H1 (cell line): ENCODE results near the gene HIVEP2. TPM values are rescaled to one million over a fixed set of nuclear protein-coding genes. Genes with fewer than 3 reads are reported as not detected.

Experiments
- CTCF ChIA-PET: fragments of 300-600 bp; sonication (Branson Sonifier 250); formaldehyde crosslinking; loops from one replicate; lab custom pipeline; 2021; ENCODE audit not compliant: partially characterized antibody; lab: Charles Lee
- POLR2A ChIA-PET: fragments of 300-600 bp; sonication (Branson Sonifier 250); formaldehyde crosslinking; loops from one replicate; lab custom pipeline; 2021; ENCODE audit warnings: inconsistent platforms; ENCODE audit not compliant: partially characterized antibody; lab: Charles Lee
- DNase-seq, 2 experiments: peaks; one replicate each; pipeline versions ENCODE4 v3.0.0 to v3.0.0-alpha.2; 2010 to 2022; ENCODE audit warnings: low spot score in 2 of 2, low read depth in 1 of 2, mixed read lengths in 1 of 2
- FAIRE-seq: peaks from 2 replicates; lab custom pipeline; 2011; peaks lifted over from hg19 to GRCh38; lab: Jason Lieb, UNC
- H2AFZ ChIP-seq: 2 replicates; pipeline ENCODE4 v1.8.1; 2012; ENCODE audit warnings: low read length, inconsistent platforms
- H2AK5ac ChIP-seq: 2 replicates; pipeline ENCODE4 v1.6.1; 2013; ENCODE audit warnings: low read depth, low read length
- H2BK120ac ChIP-seq: replicated peaks from 2 replicates; pipeline ENCODE3; 2013; ENCODE audit warnings: low read depth, low read length, inconsistent platforms
- H2BK12ac ChIP-seq: 2 replicates; pipeline ENCODE4 v1.6.1; 2013; ENCODE audit warnings: low read depth, low read length
- H2BK15ac ChIP-seq: 2 replicates; pipeline ENCODE4 v1.6.1; 2013; ENCODE audit warnings: low read length
- H2BK20ac ChIP-seq: 2 replicates; pipeline ENCODE4 v1.6.1; 2013; ENCODE audit warnings: low read length
- H2BK5ac ChIP-seq: 2 replicates; pipeline ENCODE4 v1.6.1; 2013; ENCODE audit warnings: low read depth, low read length
- H3K14ac ChIP-seq: 2 replicates; pipeline ENCODE4 v1.6.1; 2013; ENCODE audit warnings: inconsistent platforms; ENCODE audit not compliant: insufficient read length
- H3K18ac ChIP-seq: 2 replicates; pipeline ENCODE4 v1.6.1; 2013; ENCODE audit warnings: low read length; ENCODE audit errors: extremely low read depth
- H3K23ac ChIP-seq: 2 replicates; pipeline ENCODE4 v1.6.1; 2013; ENCODE audit warnings: inconsistent platforms; ENCODE audit not compliant: insufficient read length
- H3K23me2 ChIP-seq: 2 replicates; pipeline ENCODE4 v1.6.1; 2013; ENCODE audit warnings: low read depth, low read length
- H3K27ac ChIP-seq: 2 replicates; pipeline ENCODE4 v1.6.1; 2011; ENCODE audit warnings: low read depth, low read length, inconsistent platforms
- H3K27me3 ChIP-seq, 4 experiments: replicated peaks in 1 of 4; 1 replicate in 1 of 4; 2 replicates in 3 of 4; pipeline versions ENCODE4 v1.6.1 to v1.8.1; 2011 to 2013; ENCODE audit warnings: low read length in 3 of 4, mild to moderate bottlenecking in 3 of 4, inconsistent platforms in 2 of 4, mixed read lengths in 2 of 4, moderate library complexity in 1 of 4; ENCODE audit not compliant: control insufficient read depth in 3 of 4, insufficient read depth in 3 of 4; ENCODE audit errors: extremely low read depth in 1 of 4
- H3K36me3 ChIP-seq, 4 experiments: 2 replicates each; pipeline versions ENCODE4 v1.6.1 to v1.8.1; 2011 to 2013; ENCODE audit warnings: mild to moderate bottlenecking in 4 of 4, low read length in 3 of 4, moderate library complexity in 2 of 4, control low read depth in 1 of 4, inconsistent platforms in 1 of 4; ENCODE audit not compliant: insufficient read depth in 4 of 4, control insufficient read depth in 2 of 4
- H3K4ac ChIP-seq: replicated peaks from 2 replicates; pipeline ENCODE3; 2013; ENCODE audit warnings: low read length, low read depth, mixed read lengths, inconsistent platforms; ENCODE audit not compliant: insufficient read length
- H3K4me1 ChIP-seq, 4 experiments: replicated peaks in 1 of 4; 1 replicate in 1 of 4; 2 replicates in 3 of 4; pipeline versions ENCODE4 v1.6.1 to v1.8.1; 2011 to 2013; ENCODE audit warnings: low read length in 3 of 4, inconsistent platforms in 2 of 4, mixed read lengths in 1 of 4; ENCODE audit not compliant: insufficient read depth in 4 of 4, control insufficient read depth in 3 of 4
- H3K4me2 ChIP-seq, 2 experiments: 2 replicates each; pipeline versions ENCODE4 v1.6.1 to v1.8.1; 2011 to 2013; ENCODE audit warnings: low read depth in 2 of 2, low read length in 2 of 2, control low read depth in 1 of 2, inconsistent platforms in 1 of 2, mild to moderate bottlenecking in 1 of 2; ENCODE audit not compliant: insufficient read depth in 1 of 2
- H3K4me3 ChIP-seq, 4 experiments: fragments of 200-600, 300-600 bp in 1 of 4; sonication (generic), shearing (Covaris generic), sonication (Bioruptor Twin) in 1 of 4; 2 replicates each; pipeline versions ENCODE4 v1.5.1 to v1.8.1; 2011 to 2016; ENCODE audit warnings: low read length in 4 of 4, low read depth in 3 of 4, control low read depth in 2 of 4, inconsistent platforms in 2 of 4, mild to moderate bottlenecking in 2 of 4, mixed read lengths in 1 of 4, moderate library complexity in 1 of 4; ENCODE audit not compliant: insufficient read depth in 2 of 4; ENCODE audit errors: extremely low read depth in 1 of 4
- H3K56ac ChIP-seq: replicated peaks from 2 replicates; pipeline ENCODE3; 2013; ENCODE audit warnings: low read depth, mild to moderate bottlenecking, mixed read lengths, low read length, inconsistent platforms; ENCODE audit not compliant: insufficient read length
- H3K79me1 ChIP-seq: 2 replicates; pipeline ENCODE4 v1.6.1; 2013; ENCODE audit warnings: low read depth, low read length, control low read depth
- H3K79me2 ChIP-seq, 2 experiments: 2 replicates each; pipeline versions ENCODE4 v1.6.1 to v1.8.1; 2012 to 2013; ENCODE audit warnings: low read length in 2 of 2, mild to moderate bottlenecking in 2 of 2, inconsistent platforms in 1 of 2; ENCODE audit not compliant: insufficient read depth in 2 of 2, control insufficient read depth in 1 of 2
- H3K9ac ChIP-seq, 4 experiments: replicated peaks in 1 of 4; 1 replicate in 1 of 4; 2 replicates in 3 of 4; pipeline versions ENCODE4 v1.6.1 to v1.8.1; 2011 to 2013; ENCODE audit warnings: low read depth in 3 of 4, low read length in 3 of 4, control low read depth in 2 of 4, mild to moderate bottlenecking in 2 of 4, moderate library complexity in 2 of 4, inconsistent platforms in 1 of 4; ENCODE audit errors: extremely low read depth in 1 of 4
- H3K9me3 ChIP-seq, 2 experiments: 2 replicates each; pipeline versions ENCODE4 v1.6.1 to v1.8.1; 2012 to 2013; ENCODE audit warnings: mild to moderate bottlenecking in 2 of 2, moderate library complexity in 2 of 2, control low read depth in 1 of 2, inconsistent platforms in 1 of 2, low read depth in 1 of 2, low read length in 1 of 2, mixed read lengths in 1 of 2; ENCODE audit not compliant: insufficient read depth in 2 of 2
- H4K20me1 ChIP-seq, 2 experiments: replicated peaks in 1 of 2; 2 replicates each; pipeline versions ENCODE3 to v1.8.1; 2011 to 2013; ENCODE audit warnings: inconsistent platforms in 2 of 2, low read length in 2 of 2, mild to moderate bottlenecking in 1 of 2; ENCODE audit not compliant: insufficient read depth in 2 of 2, control insufficient read depth in 1 of 2
- H4K5ac ChIP-seq: 2 replicates; pipeline ENCODE4 v1.6.1; 2013; ENCODE audit warnings: low read length, low read depth, mixed read lengths, inconsistent platforms; ENCODE audit not compliant: insufficient read length
- H4K8ac ChIP-seq: 2 replicates; pipeline ENCODE4 v1.8.0; 2013; ENCODE audit warnings: mild to moderate bottlenecking, moderate library complexity, low read length, inconsistent platforms; ENCODE audit not compliant: insufficient read depth; ENCODE audit errors: extremely low read depth
- H4K91ac ChIP-seq: replicated peaks from 2 replicates; pipeline ENCODE3; 2013; ENCODE audit warnings: low read length, mixed read lengths, inconsistent platforms; ENCODE audit not compliant: insufficient read length
- BCL11A ChIP-seq, 2 experiments: IDR thresholded peaks; one replicate each; pipeline ENCODE4 v1.6.1; 2011; ENCODE audit warnings: low read depth in 2 of 2, low read length in 2 of 2, mild to moderate bottlenecking in 2 of 2
- CBX5 ChIP-seq: fragments of 300-800, 300-1000 bp; sonication (generic); IDR thresholded peaks from 2 replicates; pipeline ENCODE4 v1.7.1; 2016; ENCODE audit warnings: antibody characterized with exemption, low read length, low read depth
- CEBPB ChIP-seq: IDR thresholded peaks from 2 replicates; pipeline ENCODE4 v1.6.1; 2012; ENCODE audit warnings: low read depth, low read length
- CHD2 ChIP-seq: IDR thresholded peaks from 2 replicates; pipeline ENCODE4 v1.6.1; 2012; ENCODE audit warnings: low read length, improper control_type of control experiment
- CREB1 ChIP-seq: IDR thresholded peaks from 2 replicates; pipeline ENCODE4 v1.6.1; 2012; ENCODE audit warnings: inconsistent platforms
- EP300 ChIP-seq, 2 experiments: IDR thresholded peaks; 1 replicate in 1 of 2; 2 replicates in 1 of 2; pipeline ENCODE4 v1.6.1; 2011 to 2012; ENCODE audit warnings: low read depth in 2 of 2, low read length in 2 of 2, mild to moderate bottlenecking in 2 of 2, borderline replicate concordance in 1 of 2, inconsistent platforms in 1 of 2, moderate library complexity in 1 of 2
- EZH2 ChIP-seq: fragments of 200-600 bp; sonication (generic); IDR thresholded peaks from 2 replicates; pipeline ENCODE4 v1.7.1; 2012; ENCODE audit warnings: low read depth, mild to moderate bottlenecking, moderate library complexity, low read length, inconsistent platforms; ENCODE audit not compliant: severe bottlenecking
- GTF2F1 ChIP-seq: IDR thresholded peaks from 2 replicates; pipeline ENCODE4 v1.6.1; 2012; ENCODE audit warnings: low read depth, low read length, improper control_type of control experiment, borderline replicate concordance
- HDAC6 ChIP-seq: IDR thresholded peaks from one replicate; pipeline ENCODE4 v1.7.1; 2012; ENCODE audit warnings: low read depth, mild to moderate bottlenecking, inconsistent platforms, low read length, moderate library complexity
- KDM5A ChIP-seq: fragments of 200-600 bp; IDR thresholded peaks from 2 replicates; pipeline ENCODE4 v1.7.1; 2012; ENCODE audit warnings: mild to moderate bottlenecking, low read length, inconsistent platforms, mixed read lengths
- MAFK ChIP-seq: IDR thresholded peaks from 2 replicates; pipeline ENCODE4 v1.6.1; 2012; ENCODE audit warnings: low read depth, mild to moderate bottlenecking, improper control_type of control experiment, low read length
- PHF8 ChIP-seq: fragments of 200-600 bp; sonication (generic); conservative IDR thresholded peaks from 2 replicates; pipeline ENCODE4 v1.7.1; 2012; ENCODE audit warnings: low read depth, mild to moderate bottlenecking, inconsistent platforms, low read length, moderate library complexity
- POU5F1 ChIP-seq: IDR thresholded peaks from 2 replicates; pipeline ENCODE4 v1.6.1; 2011; ENCODE audit warnings: low read depth, mild to moderate bottlenecking, low read length, moderate library complexity
- RBBP5 ChIP-seq: IDR thresholded peaks from 2 replicates; pipeline ENCODE4 v1.7.1; 2012; ENCODE audit warnings: low read depth, mild to moderate bottlenecking, inconsistent platforms, low read length, moderate library complexity, borderline replicate concordance
- SP4 ChIP-seq: IDR thresholded peaks from 2 replicates; pipeline ENCODE4 v1.6.1; 2012; ENCODE audit warnings: low read length, inconsistent platforms
- TAF7 ChIP-seq: optimal IDR thresholded peaks from 2 replicates; pipeline ENCODE3; 2011; ENCODE audit warnings: low read depth, mild to moderate bottlenecking, inconsistent platforms, low read length, moderate library complexity, borderline replicate concordance
- WGBS, 2 experiments: shearing (Covaris generic) in 1 of 2; methylation state at CpG; one replicate each; pipeline versions ENCODE4 v1.1.6 to v1.1.7; 2013 to 2015; ENCODE audit warnings: low lambda C conversion rate in 2 of 2, mixed read lengths in 2 of 2, inconsistent platforms in 1 of 2, low coverage in 1 of 2, missing lambda C conversion rate in 1 of 2; ENCODE audit not compliant: insufficient replicate concordance in 2 of 2, insufficient coverage in 1 of 2, insufficient read length in 1 of 2; ENCODE audit errors: extremely low coverage in 1 of 2, missing lambda C conversion rate in 1 of 2; 5-methylcytosine and 5-hydroxymethylcytosine counted together
- polyA plus RNA-seq, 7 experiments: library from polyadenylated mRNA; depleted of rRNA in 3 of 7; stranded (reverse) in 5 of 7; unstranded in 2 of 7; fragments of >200 nt in 5 of 7; fragments of 200-250 nt in 2 of 7; gene quantifications; 1 replicate in 5 of 7; 2 replicates in 1 of 7; 4 replicates in 1 of 7; pipeline versions ENCODE4 v1.2.1 to v1.2.3, GENCODE V29; 2011 to 2013; ENCODE audit warnings: missing spikeins in 2 of 7, mixed read lengths in 2 of 7
- total RNA-seq: library from RNA; stranded (reverse); fragmentation: NEBNext Ultra II Directional; extraction: Animal tissue kit (Norgen Biotek cat#: 25700); gene quantifications from 2 replicates; pipeline ENCODE4 v1.2.1, GENCODE V29; 2021

Gene HIVEP2
- total and polyA plus RNA-seq, 2 of the 8 experiments (the other 6 are each of a cell fraction or from before 2014, with no cell fraction given) = 2.2 to 6.1 TPM

DNA sequence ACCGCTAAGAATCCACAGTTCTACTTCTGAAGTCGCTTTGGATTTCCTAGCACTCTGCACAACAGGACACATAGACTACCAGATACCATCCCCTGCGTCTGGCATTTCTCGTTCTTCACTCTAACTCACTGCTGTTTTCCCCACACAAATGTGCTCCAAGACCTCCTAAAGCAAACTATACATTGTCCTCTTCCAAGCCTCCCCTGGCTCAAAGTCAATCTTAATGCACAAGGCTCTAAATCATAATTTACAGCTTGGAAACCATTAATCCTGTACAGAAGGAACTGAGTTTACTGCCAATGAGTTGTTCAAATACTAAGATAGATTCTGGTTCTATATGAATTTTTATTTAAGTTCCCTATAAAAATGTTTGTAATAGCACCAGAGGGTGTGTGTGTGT is 128.5 kb downstream of the HIVEP2 start:
- Histone ChIP-seq H3K27me3 (no peaks in the 10 kb centered on the region), H2BK15ac (no peak overlapping the region), H2BK120ac (no peak overlapping the region), H3K14ac (no peak overlapping the region), H2AK5ac (no peak overlapping the region), H4K91ac (no peak overlapping the region), H3K79me1 (no peaks in the 10 kb centered on the region), H3K4me2 (no peak overlapping the region), H3K4me1 (peaks cover 0 to 3% (median 1%) of the 10 kb centered on the region in 4 experiments; a peak in 2 of 7 replicates), H3K27ac (no peak overlapping the region), H3K9me3 (no peaks in the 10 kb centered on the region), H3K36me3 (no peaks in the 10 kb centered on the region), H2BK20ac (no peak overlapping the region), H4K20me1 (no peaks in the 10 kb centered on the region), H3K79me2 (no peaks in the 10 kb centered on the region), H3K56ac (no peak overlapping the region), H3K4me3 (no peak overlapping the region), H4K5ac (no peak overlapping the region), H4K8ac (no peak overlapping the region), H2BK5ac (no peak overlapping the region), H3K23ac (no peak overlapping the region), H3K9ac (no peak overlapping the region), H2AFZ (no peak overlapping the region), H2BK12ac (no peak overlapping the region), H3K23me2 (no peaks in the 10 kb centered on the region), H3K4ac (no peak overlapping the region), H3K18ac (no peak overlapping the region)
- WGBS, 2 experiments = 95% methylated on average over 4 of the region's 4 CpGs; no CpG with 5 or more reads in 1 of the 2 experiments
- DNase-seq = no peak
- FAIRE-seq = no peak
- POLR2A ChIA-PET = no interaction called here
- CTCF ChIA-PET = no interaction called here
- no peak for TF ChIP-seq GTF2F1
- TF ChIP-seq CREB1 = no peak
- no peak for TF ChIP-seq KDM5A
- TF ChIP-seq POU5F1 = no peak
- no peak for TF ChIP-seq EZH2
- no peak for TF ChIP-seq RBBP5
- no peak for TF ChIP-seq MAFK
- no peak for TF ChIP-seq HDAC6
- TF ChIP-seq SP4 = no peak
- TF ChIP-seq PHF8 = no peak
- no peak for TF ChIP-seq EP300 (IDR thresholded peaks at IDR 0.05; ENCODE audit: borderline replicate concordance in 1 of 2, low read depth in 2 of 2, low read length in 2 of 2)
- no peak for TF ChIP-seq TAF7
- TF ChIP-seq CHD2 = no peak
- no peak for TF ChIP-seq BCL11A (IDR thresholded peaks at IDR 0.05; ENCODE audit: low read depth in 2 of 2, low read length in 2 of 2)
- TF ChIP-seq CBX5 = no peak
- no peak for TF ChIP-seq CEBPB
